Neural progenitor cell (in vitro differentiated cells): ENCODE results near the gene DNMT3A. TPM values are rescaled to one million over a fixed set of nuclear protein-coding genes. Genes with fewer than 3 reads are reported as not detected.

Source experiments
- DNase-seq: peaks from one replicate; pipeline ENCODE4 v3.0.0-alpha.2; 2016; ENCODE audit warnings: low spot score
- H2AFZ ChIP-seq: fragments of 200-600 bp; sonication (generic); replicated peaks from 2 replicates; pipeline ENCODE4 v1.6.1; 2016; ENCODE audit warnings: antibody characterized with exemption
- H3F3A ChIP-seq: fragments of 200-600 bp; sonication (generic); 2 replicates; pipeline ENCODE4 v1.6.1; 2016; ENCODE audit warnings: antibody characterized with exemption, low read depth
- H3K27ac ChIP-seq: fragments of 200-600 bp; sonication (generic); 2 replicates; pipeline ENCODE4 v1.5.1; 2016; ENCODE audit warnings: mild to moderate bottlenecking
- H3K27me3 ChIP-seq: fragments of 200-600 bp; sonication (generic); 2 replicates; pipeline ENCODE4 v1.6.1; 2016; ENCODE audit warnings: mild to moderate bottlenecking, moderate library complexity
- H3K36me3 ChIP-seq: fragments of 200-600 bp; sonication (generic); 2 replicates; pipeline ENCODE4 v1.5.1; 2016
- H3K4me1 ChIP-seq: fragments of 200-600 bp; sonication (generic); 2 replicates; pipeline ENCODE4 v1.6.1; 2016; ENCODE audit warnings: mixed run types
- H3K4me2 ChIP-seq: fragments of 200-600 bp; sonication (generic); 2 replicates; pipeline ENCODE4 v1.6.1; 2016
- H3K4me3 ChIP-seq: fragments of 200-600 bp; sonication (generic); 2 replicates; pipeline ENCODE4 v1.5.1; 2016
- H3K79me2 ChIP-seq: fragments of 200-600 bp; sonication (generic); 2 replicates; pipeline ENCODE4 v1.6.1; 2016; ENCODE audit warnings: low read depth
- H3K9ac ChIP-seq: fragments of 200-600 bp; sonication (generic); 2 replicates; pipeline ENCODE4 v1.6.1; 2016
- H3K9me3 ChIP-seq: fragments of 200-600 bp; sonication (generic); 2 replicates; pipeline ENCODE4 v1.5.1; 2016; ENCODE audit warnings: low read depth
- H4K20me1 ChIP-seq: fragments of 200-600 bp; sonication (generic); 2 replicates; pipeline ENCODE4 v1.6.1; 2016; ENCODE audit warnings: low read depth
- H3K27ac Mint-ChIP-seq: 3 replicates; pipeline ENCODE4 v1.8.0; 2021; ENCODE audit warnings: mixed read lengths
- H3K27me3 Mint-ChIP-seq: 2 replicates; pipeline ENCODE4 v1.8.0; 2022; ENCODE audit warnings: low read depth, mild to moderate bottlenecking, inconsistent platforms, moderate library complexity, mixed read lengths; ENCODE audit not compliant: insufficient read depth
- H3K36me3 Mint-ChIP-seq: 3 replicates; pipeline ENCODE4 v1.8.0; 2021; ENCODE audit warnings: mixed read lengths
- H3K4me1 Mint-ChIP-seq: 3 replicates; pipeline ENCODE4 v1.8.0; 2021; ENCODE audit warnings: mixed read lengths
- H3K4me3 Mint-ChIP-seq: 3 replicates; pipeline ENCODE4 v1.8.0; 2021; ENCODE audit warnings: mild to moderate bottlenecking, moderate library complexity, mixed read lengths
- H3K9me3 Mint-ChIP-seq: 3 replicates; pipeline ENCODE4 v1.8.0; 2020; ENCODE audit warnings: mixed read lengths
- CTCF ChIP-seq: fragments of 200-600 bp; sonication (generic); IDR thresholded peaks from 2 replicates; pipeline ENCODE4 v1.5.1; 2017; ENCODE audit warnings: antibody characterized with exemption, mild to moderate bottlenecking
- EZH2 ChIP-seq: fragments of 200-600 bp; sonication (generic); IDR thresholded peaks from 2 replicates; pipeline ENCODE4 v1.6.1; 2017; ENCODE audit warnings: antibody characterized with exemption, mild to moderate bottlenecking, moderate library complexity
- EZH2phosphoT487 ChIP-seq: fragments of 200-600 bp; sonication (generic); IDR thresholded peaks from 2 replicates; pipeline ENCODE4 v1.6.1; 2017; ENCODE audit warnings: antibody characterized with exemption
- total RNA-seq: library from RNA; depleted of rRNA; stranded (reverse); fragments of >200 nt; gene quantifications from 2 replicates; pipeline ENCODE4 v1.2.3, GENCODE V29; 2015; ENCODE audit warnings: low replicate concordance

The DNMT3A gene
- total RNA-seq, 1 donor from 2014 or later: 46.5 TPM

- Histone ChIP-seq H3F3A (peaks cover 4% of the 10 kb centered on the region), H3K27ac (no peak overlapping the region), H3K36me3 (no peaks in the 10 kb centered on the region), H3K9ac (no peak overlapping the region), H2AFZ (no peak overlapping the region), H3K4me3 (no peak overlapping the region), H3K79me2 (no peaks in the 10 kb centered on the region), H4K20me1 (no peaks in the 10 kb centered on the region), H3K4me1 (peaks cover 10% of the 10 kb centered on the region), H3K4me2 (no peak overlapping the region), H3K27me3 (no peaks in the 10 kb centered on the region), H3K9me3 (no peaks in the 10 kb centered on the region)
- Mint-ChIP-seq H3K4me3 (no peak overlapping the region), H3K4me1 (peaks cover 47% of the 10 kb centered on the region), H3K27ac (peak overlapping the region; percentile 31), H3K36me3 (no peaks in the 10 kb centered on the region), H3K27me3 (peaks cover 11% of the 10 kb centered on the region), H3K9me3 (no peaks in the 10 kb centered on the region)
- DNase-seq: no peak
- no peak for TF ChIP-seq CTCF
- TF ChIP-seq EZH2phosphoT487: no peak
- no peak for TF ChIP-seq EZH2
Observed at GRCh38 chr2:25304826-25305596, 36.7 kb downstream of the DNMT3A start.

- H2AFZ ChIP-seq: no peak overlapping the region
- H3K4me3 Mint-ChIP-seq: no peak overlapping the region
- no peaks in the 10 kb centered on the region for H4K20me1 ChIP-seq
- no peak overlapping the region for H3K4me2 ChIP-seq
- H3K4me1 ChIP-seq: peaks cover 7% of the 10 kb centered on the region
- no peaks in the 10 kb centered on the region for H3K36me3 Mint-ChIP-seq
- peaks cover 4% of the 10 kb centered on the region for H3F3A ChIP-seq
- H3K79me2 ChIP-seq: no peaks in the 10 kb centered on the region
- H3K27me3 Mint-ChIP-seq: peaks cover 11% of the 10 kb centered on the region
- H3K4me1 Mint-ChIP-seq: peaks cover 44% of the 10 kb centered on the region
- TF ChIP-seq CTCF (no peak), EZH2 (no peak), EZH2phosphoT487 (no peak)
- H3K9me3 ChIP-seq: no peaks in the 10 kb centered on the region
- no peak overlapping the region for H3K27ac ChIP-seq
- no peak overlapping the region for H3K9ac ChIP-seq
- H3K9me3 Mint-ChIP-seq: no peaks in the 10 kb centered on the region
- no peaks in the 10 kb centered on the region for H3K36me3 ChIP-seq
- H3K27ac Mint-ChIP-seq: peak overlapping the region; percentile 31
- no peak overlapping the region for H3K4me3 ChIP-seq
- no peak for DNase-seq
- no peaks in the 10 kb centered on the region for H3K27me3 ChIP-seq
Observed at GRCh38 chr2:25304321-25304720, 37.4 kb downstream of the DNMT3A start.

GRCh38 chr2:25303633-25304236 is 38.0 kb downstream of the DNMT3A start:
- no peaks in the 10 kb centered on the region for H4K20me1 ChIP-seq
- H3K4me2 ChIP-seq: no peak overlapping the region
- peak overlapping the region; percentile 62 for H3K27ac Mint-ChIP-seq
- H3K27me3 Mint-ChIP-seq: peaks cover 11% of the 10 kb centered on the region
- peaks cover 45% of the 10 kb centered on the region for H3K4me1 Mint-ChIP-seq
- no peak overlapping the region for H3K4me3 Mint-ChIP-seq
- H3F3A ChIP-seq: peaks cover 4% of the 10 kb centered on the region
- no peak overlapping the region for H3K9ac ChIP-seq
- H3K79me2 ChIP-seq: no peaks in the 10 kb centered on the region
- no peaks in the 10 kb centered on the region for H3K9me3 Mint-ChIP-seq
- no peak overlapping the region for H3K27ac ChIP-seq
- no peaks in the 10 kb centered on the region for H3K27me3 ChIP-seq
- no peaks in the 10 kb centered on the region for H3K9me3 ChIP-seq
- H3K4me1 ChIP-seq: peaks cover 13% of the 10 kb centered on the region
- H3K4me3 ChIP-seq: no peak overlapping the region
- no peaks in the 10 kb centered on the region for H3K36me3 Mint-ChIP-seq
- no peak for DNase-seq
- TF ChIP-seq EZH2phosphoT487: no peak
- TF ChIP-seq CTCF: no peak
- no peak for TF ChIP-seq EZH2
- no peaks in the 10 kb centered on the region for H3K36me3 ChIP-seq
- H2AFZ ChIP-seq: no peak overlapping the region
